Vagina (tissue), 2 donors: Measurements from ENCODE around the gene DSG3. TPM values are rescaled to one million over a fixed set of nuclear protein-coding genes. Genes with fewer than 3 reads are reported as not detected.
"Not testable (repeated sequence)": the region's sequence is repeated elsewhere in the genome, so short reads cannot be mapped to it uniquely, and the experiment has no call there.

Source experiments
- DNase-seq, 2 donors: peaks; one replicate each; pipeline ENCODE4 v3.0.0-alpha.2; 2017; ENCODE audit errors: extremely low spot score in 2 of 2
- H3K27ac ChIP-seq: fragments of 200-600 bp; sonication (generic); one replicate; pipeline ENCODE4 v1.5.1; 2019
- H3K27me3 ChIP-seq: fragments of 200-600 bp; sonication (generic); one replicate; pipeline ENCODE4 v1.5.1; 2019
- H3K36me3 ChIP-seq, 2 donors: fragments of 200-600 bp; sonication (generic); one replicate each; pipeline ENCODE4 v1.5.1; 2017 to 2019
- H3K4me1 ChIP-seq: fragments of 200-600 bp; sonication (generic); one replicate; pipeline ENCODE4 v1.5.1; 2019
- H3K4me3 ChIP-seq, 2 donors: fragments of 200-600 bp; sonication (generic); 1 replicate in 1 of 2; 2 replicates in 1 of 2; pipeline ENCODE4 v1.5.1; 2016 to 2019
- H3K9me3 ChIP-seq: fragments of 200-600 bp; sonication (generic); one replicate; pipeline ENCODE4 v1.5.1; 2019
- CTCF ChIP-seq, 3 experiments: fragments of 450-650 bp in 2 of 3; fragments of 200-600 bp in 1 of 3; sonication (generic) in 1 of 3; IDR thresholded peaks; one replicate each; pipeline ENCODE4 v1.5.1; 2017 to 2019; ENCODE audit warnings: antibody characterized with exemption in 3 of 3, mild to moderate bottlenecking in 2 of 3, moderate library complexity in 2 of 3
- POLR2A ChIP-seq, 2 donors: fragments of 450-650 bp; IDR thresholded peaks; one replicate each; pipeline ENCODE4 v1.6.1; 2017; ENCODE audit warnings: antibody characterized with exemption in 2 of 2, mild to moderate bottlenecking in 2 of 2, moderate library complexity in 2 of 2
- POLR2AphosphoS5 ChIP-seq, 2 donors: sonication (generic); formaldehyde crosslinking; IDR thresholded peaks; one replicate each; pipeline ENCODE4 v1.9.0; 2017; ENCODE audit warnings: antibody characterized with exemption in 2 of 2, mild to moderate bottlenecking in 2 of 2, low read depth in 1 of 2; ENCODE audit not compliant: insufficient read depth in 1 of 2
- intact Hi-C: fragments of 100-400 bp; cut with DNase I; formaldehyde crosslinking; loops from one replicate; pipeline ENCODE4 v1.15.1; 2023
- total RNA-seq: library from RNA; depleted of rRNA; stranded (reverse); fragments of >200 nt; gene quantifications from one replicate; pipeline ENCODE4 v1.2.3, GENCODE V29; 2016

Gene DSG3
- total RNA-seq, 1 donor from 2014 or later = 192 TPM

GRCh38 chr18:31493171-31493570 is 45.6 kb downstream of the DSG3 start:
- intact Hi-C loops = no loop called here
- Histone ChIP-seq H3K4me3 (no peak overlapping the region), H3K36me3 (no peaks in the 10 kb centered on the region), H3K4me1 (peaks cover 5% of the 10 kb centered on the region), H3K27me3 (no peaks in the 10 kb centered on the region), H3K9me3 (no peaks in the 10 kb centered on the region), H3K27ac (no peak overlapping the region)
- TF ChIP-seq CTCF (IDR thresholded peaks at IDR 0.05) (no peak), POLR2A (IDR thresholded peaks at IDR 0.05) (no peak), POLR2AphosphoS5 (IDR thresholded peaks at IDR 0.05; ENCODE audit: insufficient read depth in 1 of 2, low read depth in 1 of 2) (no peak)
- no peak for DNase-seq

GRCh38 chr18:31493941-31494340 is 46.4 kb downstream of the DSG3 start:
- H3K4me1 ChIP-seq = peaks cover 13% of the 10 kb centered on the region
- intact Hi-C loops = no loop called here

GRCh38 chr18:31494705-31495244 is 47.2 kb downstream of the DSG3 start:
- H3K27ac ChIP-seq, H3K36me3 ChIP-seq, DNase-seq, H3K9me3 ChIP-seq, H3K4me3 ChIP-seq, intact Hi-C loops, H3K27me3 ChIP-seq: not testable (repeated sequence)
- H3K4me1 ChIP-seq = peaks cover 13% of the 10 kb centered on the region

More at GRCh38 chr18:31493941-31494340, 46.4 kb downstream of the DSG3 start:
- no peaks in the 10 kb centered on the region for H3K36me3 ChIP-seq
- no peak for TF ChIP-seq POLR2A (IDR thresholded peaks at IDR 0.05)
- no peak for TF ChIP-seq CTCF (IDR thresholded peaks at IDR 0.05)
- TF ChIP-seq POLR2AphosphoS5 (IDR thresholded peaks at IDR 0.05; ENCODE audit: insufficient read depth in 1 of 2, low read depth in 1 of 2) = peak in 1 of 2 donors; percentile 11
- no peak for DNase-seq
- no peak overlapping the region for H3K27ac ChIP-seq
- no peaks in the 10 kb centered on the region for H3K27me3 ChIP-seq
- H3K4me3 ChIP-seq = no peak overlapping the region
- H3K9me3 ChIP-seq = no peaks in the 10 kb centered on the region

- H3K4me1 ChIP-seq = peaks cover 9% of the 10 kb centered on the region
- TF ChIP-seq POLR2AphosphoS5 (IDR thresholded peaks at IDR 0.05; ENCODE audit: insufficient read depth in 1 of 2, low read depth in 1 of 2) (no peak), POLR2A (IDR thresholded peaks at IDR 0.05) (no peak), CTCF (IDR thresholded peaks at IDR 0.05) (no peak)
- intact Hi-C loops = no loop called here
- no peaks in the 10 kb centered on the region for H3K36me3 ChIP-seq
- no peaks in the 10 kb centered on the region for H3K9me3 ChIP-seq
- H3K27ac ChIP-seq = peak overlapping the region; percentile 66
- no peak for DNase-seq
- H3K4me3 ChIP-seq = peak overlapping the region; percentile 52 to 55
- no peaks in the 10 kb centered on the region for H3K27me3 ChIP-seq
These were observed 49.9 kb downstream of the DSG3 start for GRCh38 chr18:31497404-31497835.

- intact Hi-C loops = no loop called here
- Histone ChIP-seq H3K27me3 (no peaks in the 10 kb centered on the region), H3K27ac (peak within 1 kb of the TSS; percentile 66), H3K9me3 (no peaks in the 10 kb centered on the region), H3K4me1 (peaks cover 9% of the 10 kb centered on the region), H3K36me3 (no peaks in the 10 kb centered on the region), H3K4me3 (peak within 1 kb of the TSS; percentile 52 to 55)
- TF ChIP-seq CTCF (IDR thresholded peaks at IDR 0.05) = no peak
- no peak for TF ChIP-seq POLR2AphosphoS5 (IDR thresholded peaks at IDR 0.05; ENCODE audit: insufficient read depth in 1 of 2, low read depth in 1 of 2)
- TF ChIP-seq POLR2A (IDR thresholded peaks at IDR 0.05) = no peak
- no peak for DNase-seq
These were observed 50.5 kb downstream of the DSG3 start, which contains the start of gene DSG2 for GRCh38 chr18:31497836-31498573. Gene DSG2, plus strand, starts transcription at chr18:31498177. Its CDS starts 75 bp downstream, at chr18:31498252.
